ENCODE results near the gene CLTCL1.
"Not testable (repeated sequence)": the region's sequence is repeated elsewhere in the genome, so short reads cannot be mapped to it uniquely, and the experiment has no call there.

Gene CLTCL1

GRCh38 chr22:19166421-19166820 is 125.1 kb downstream of the CLTCL1 start:
- Histone ChIP-seq H3K27me3 (ENCODE audit: control insufficient read depth, insufficient read depth, low read length) (peaks cover 49% of the 10 kb centered on the region), H3K4me1 (ENCODE audit: control insufficient read depth, insufficient read depth, low read length) (no peaks in the 10 kb centered on the region), H3K9me3 (ENCODE audit: control insufficient read depth, insufficient read depth, low read length) (no peaks in the 10 kb centered on the region), H3K36me3 (ENCODE audit: control insufficient read depth, insufficient read depth, low read length) (no peaks in the 10 kb centered on the region), H3K9ac (ENCODE audit: low read depth, low read length) (no peak overlapping the region), H3K4me3 (ENCODE audit: low read depth, low read length) (no peak overlapping the region)

GRCh38 chr22:19164425-19164824 is 127.1 kb downstream of the CLTCL1 start:
- H3K4me3 ChIP-seq (ENCODE audit: low read depth, low read length) = no peak overlapping the region
- no peaks in the 10 kb centered on the region for H3K4me1 ChIP-seq (ENCODE audit: control insufficient read depth, insufficient read depth, low read length)
- peaks cover 33% of the 10 kb centered on the region for H3K27me3 ChIP-seq (ENCODE audit: control insufficient read depth, insufficient read depth, low read length)
- H3K9me3 ChIP-seq (ENCODE audit: control insufficient read depth, insufficient read depth, low read length) = no peaks in the 10 kb centered on the region
- no peaks in the 10 kb centered on the region for H3K36me3 ChIP-seq (ENCODE audit: control insufficient read depth, insufficient read depth, low read length)
- no peak overlapping the region for H3K9ac ChIP-seq (ENCODE audit: low read depth, low read length)

- not testable (repeated sequence) for H3K4me3 ChIP-seq (ENCODE audit: low read depth, low read length); H3K9me3 ChIP-seq (ENCODE audit: control insufficient read depth, insufficient read depth, low read length); H3K9ac ChIP-seq (ENCODE audit: low read depth, low read length); H3K4me1 ChIP-seq (ENCODE audit: control insufficient read depth, insufficient read depth, low read length); H3K27me3 ChIP-seq (ENCODE audit: control insufficient read depth, insufficient read depth, low read length); H3K36me3 ChIP-seq (ENCODE audit: control insufficient read depth, insufficient read depth, low read length)
These were observed 132.9 kb downstream of the CLTCL1 start for GRCh38 chr22:19158649-19159048.

- not testable (repeated sequence) for H3K9me3 ChIP-seq (ENCODE audit: control insufficient read depth, insufficient read depth, low read length); H3K9ac ChIP-seq (ENCODE audit: low read depth, low read length); H3K4me1 ChIP-seq (ENCODE audit: control insufficient read depth, insufficient read depth, low read length); H3K4me3 ChIP-seq (ENCODE audit: low read depth, low read length); H3K36me3 ChIP-seq (ENCODE audit: control insufficient read depth, insufficient read depth, low read length)
- peaks cover 25% of the 10 kb centered on the region for H3K27me3 ChIP-seq (ENCODE audit: control insufficient read depth, insufficient read depth, low read length)
These were observed 135.4 kb downstream of the CLTCL1 start for GRCh38 chr22:19156109-19156508.

GRCh38 chr22:19152942-19153883 is 138.3 kb downstream of the CLTCL1 start:
- peaks cover 47% of the 10 kb centered on the region for H3K27me3 ChIP-seq (ENCODE audit: control insufficient read depth, insufficient read depth, low read length)
- H3K9me3 ChIP-seq (ENCODE audit: control insufficient read depth, insufficient read depth, low read length) = peaks cover 3% of the 10 kb centered on the region
- no peak overlapping the region for H3K4me3 ChIP-seq (ENCODE audit: low read depth, low read length)
- no peaks in the 10 kb centered on the region for H3K4me1 ChIP-seq (ENCODE audit: control insufficient read depth, insufficient read depth, low read length)
- no peak overlapping the region for H3K9ac ChIP-seq (ENCODE audit: low read depth, low read length)
- no peaks in the 10 kb centered on the region for H3K36me3 ChIP-seq (ENCODE audit: control insufficient read depth, insufficient read depth, low read length)

GRCh38 chr22:19151329-19152191 is 140.0 kb downstream of the CLTCL1 start:
- H3K9me3 ChIP-seq (ENCODE audit: control insufficient read depth, insufficient read depth, low read length) = peaks cover 3% of the 10 kb centered on the region
- no peaks in the 10 kb centered on the region for H3K36me3 ChIP-seq (ENCODE audit: control insufficient read depth, insufficient read depth, low read length)
- no peak overlapping the region for H3K9ac ChIP-seq (ENCODE audit: low read depth, low read length)
- peaks cover 64% of the 10 kb centered on the region for H3K27me3 ChIP-seq (ENCODE audit: control insufficient read depth, insufficient read depth, low read length)
- peaks cover 2% of the 10 kb centered on the region for H3K4me1 ChIP-seq (ENCODE audit: control insufficient read depth, insufficient read depth, low read length)
- H3K4me3 ChIP-seq (ENCODE audit: low read depth, low read length) = peak overlapping the region; percentile 46

- peaks cover 70% of the 10 kb centered on the region for H3K27me3 ChIP-seq (ENCODE audit: control insufficient read depth, insufficient read depth, low read length)
- H3K36me3 ChIP-seq (ENCODE audit: control insufficient read depth, insufficient read depth, low read length) = no peaks in the 10 kb centered on the region
- H3K9me3 ChIP-seq (ENCODE audit: control insufficient read depth, insufficient read depth, low read length) = peaks cover 3% of the 10 kb centered on the region
- peak overlapping the region; percentile 46 for H3K4me3 ChIP-seq (ENCODE audit: low read depth, low read length)
- peaks cover 2% of the 10 kb centered on the region for H3K4me1 ChIP-seq (ENCODE audit: control insufficient read depth, insufficient read depth, low read length)
- H3K9ac ChIP-seq (ENCODE audit: low read depth, low read length) = no peak overlapping the region
These were observed 140.8 kb downstream of the CLTCL1 start for GRCh38 chr22:19150482-19151328.

- Histone ChIP-seq H3K27me3 (ENCODE audit: control insufficient read depth, insufficient read depth, low read length) (peaks cover 69% of the 10 kb centered on the region), H3K36me3 (ENCODE audit: control insufficient read depth, insufficient read depth, low read length) (no peaks in the 10 kb centered on the region), H3K4me3 (ENCODE audit: low read depth, low read length) (peak within 1 kb of the TSS; percentile 50)
These were observed 141.5 kb downstream of the CLTCL1 start, which contains the start of gene GSC2 for GRCh38 chr22:19149991-19150390. Gene GSC2, minus strand, starts transcription at chr22:19150292. Its CDS starts 9 bp downstream, at chr22:19150283.

GRCh38 chr22:19149047-19149883 is 142.3 kb downstream of the CLTCL1 start:
- Histone ChIP-seq H3K36me3 (ENCODE audit: control insufficient read depth, insufficient read depth, low read length) (no peaks in the 10 kb centered on the region), H3K27me3 (ENCODE audit: control insufficient read depth, insufficient read depth, low read length) (peaks cover 68% of the 10 kb centered on the region), H3K4me3 (ENCODE audit: low read depth, low read length) (peak overlapping the region; percentile 50), H3K9ac (ENCODE audit: low read depth, low read length) (no peak overlapping the region), H3K4me1 (ENCODE audit: control insufficient read depth, insufficient read depth, low read length) (peaks cover 2% of the 10 kb centered on the region), H3K9me3 (ENCODE audit: control insufficient read depth, insufficient read depth, low read length) (peaks cover 3% of the 10 kb centered on the region)

More at GRCh38 chr22:19149991-19150390, 141.5 kb downstream of the CLTCL1 start, which contains the start of gene GSC2:
- H3K9me3 ChIP-seq (ENCODE audit: control insufficient read depth, insufficient read depth, low read length) = peaks cover 3% of the 10 kb centered on the region
- no peak within 1 kb of the TSS for H3K9ac ChIP-seq (ENCODE audit: low read depth, low read length)
- peaks cover 2% of the 10 kb centered on the region for H3K4me1 ChIP-seq (ENCODE audit: control insufficient read depth, insufficient read depth, low read length)

GRCh38 chr22:19148417-19149046 is 143.0 kb downstream of the CLTCL1 start:
- H3K4me1 ChIP-seq (ENCODE audit: control insufficient read depth, insufficient read depth, low read length) = peaks cover 2% of the 10 kb centered on the region
- H3K4me3 ChIP-seq (ENCODE audit: low read depth, low read length) = peak overlapping the region; percentile 50
- peaks cover 63% of the 10 kb centered on the region for H3K27me3 ChIP-seq (ENCODE audit: control insufficient read depth, insufficient read depth, low read length)
- H3K36me3 ChIP-seq (ENCODE audit: control insufficient read depth, insufficient read depth, low read length) = no peaks in the 10 kb centered on the region
- H3K9ac ChIP-seq (ENCODE audit: low read depth, low read length) = no peak overlapping the region
- H3K9me3 ChIP-seq (ENCODE audit: control insufficient read depth, insufficient read depth, low read length) = peaks cover 3% of the 10 kb centered on the region
